WI38 (cell line): ENCODE measurements around the gene CNTNAP4.

ENCODE experiments used
- H3K4me3 ChIP-seq: 2 replicates; pipeline ENCODE4 v1.5.1; 2011; ENCODE audit warnings: low read depth, mild to moderate bottlenecking, control low read depth, low read length
- CTCF ChIP-seq: IDR thresholded peaks from 2 replicates; pipeline ENCODE4 v1.5.1; 2012; ENCODE audit warnings: low read depth, mild to moderate bottlenecking, control low read depth, low read length

Gene CNTNAP4

DNA sequence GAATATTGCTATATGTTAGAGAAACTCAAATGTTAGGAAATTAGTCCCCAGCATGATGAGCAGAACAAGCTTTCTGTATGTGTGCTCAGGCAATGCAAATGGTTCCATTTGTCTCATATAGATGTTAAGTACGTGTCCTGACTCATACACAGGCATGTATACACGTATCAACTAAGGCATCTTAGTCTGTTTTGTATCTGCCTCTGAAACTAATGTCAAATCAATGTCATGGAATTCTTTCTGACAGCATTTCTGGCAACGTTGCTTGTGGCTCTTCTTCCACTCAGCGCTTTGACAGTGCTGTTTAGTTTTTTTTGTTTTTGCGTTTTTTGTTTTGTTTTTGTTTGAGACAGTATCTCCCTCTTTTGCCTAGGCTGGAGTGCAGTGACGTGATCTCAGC lies 111.9 kb downstream of the CNTNAP4 start:
- no peak overlapping the region for H3K4me3 ChIP-seq
- TF ChIP-seq CTCF: no peak

DNA sequence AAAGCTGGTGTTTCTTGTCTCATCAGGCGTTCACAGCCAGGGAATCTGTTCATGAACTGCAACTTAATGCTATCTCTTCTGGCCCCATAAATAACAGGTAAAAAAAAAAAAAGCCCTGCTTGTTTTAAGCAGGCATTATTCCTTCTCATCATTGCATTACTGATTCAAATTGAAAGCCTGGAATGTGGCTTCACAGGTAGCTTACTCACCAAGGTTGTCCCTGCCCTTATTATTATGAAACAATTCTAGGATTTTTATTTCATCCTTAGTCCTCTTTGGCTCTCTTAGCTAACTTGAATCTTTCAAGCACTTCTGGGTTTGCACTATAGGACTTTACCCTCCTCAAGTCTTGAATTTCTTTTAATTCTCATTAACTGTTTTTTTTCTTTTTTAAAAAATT lies 113.3 kb downstream of the CNTNAP4 start:
- TF ChIP-seq CTCF: no peak
- no peak overlapping the region for H3K4me3 ChIP-seq

DNA sequence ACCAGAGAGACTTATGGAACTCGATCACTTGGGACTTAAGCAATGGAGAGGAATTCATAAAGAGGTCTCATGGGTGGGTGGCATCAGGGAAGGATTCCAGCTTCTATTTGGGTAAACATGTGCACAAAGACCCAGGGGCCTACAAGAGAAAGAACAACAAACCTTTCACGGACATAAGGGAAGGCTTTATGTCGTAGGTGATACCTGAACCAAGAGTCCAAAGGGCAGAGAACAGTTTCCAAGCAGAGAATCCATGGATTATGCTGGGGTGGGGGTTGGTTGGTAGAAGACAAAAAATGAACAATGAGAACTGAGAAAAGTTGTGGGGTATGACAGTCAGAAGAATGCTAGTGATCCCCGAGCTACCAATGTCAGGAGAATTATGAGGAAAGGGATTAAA lies 119.8 kb downstream of the CNTNAP4 start:
- no peak overlapping the region for H3K4me3 ChIP-seq
- no peak for TF ChIP-seq CTCF

GRCh38 chr16:76409706-76410105 lies 132.5 kb downstream of the CNTNAP4 start:
- no peak overlapping the region for H3K4me3 ChIP-seq
- TF ChIP-seq CTCF: no peak

DNA sequence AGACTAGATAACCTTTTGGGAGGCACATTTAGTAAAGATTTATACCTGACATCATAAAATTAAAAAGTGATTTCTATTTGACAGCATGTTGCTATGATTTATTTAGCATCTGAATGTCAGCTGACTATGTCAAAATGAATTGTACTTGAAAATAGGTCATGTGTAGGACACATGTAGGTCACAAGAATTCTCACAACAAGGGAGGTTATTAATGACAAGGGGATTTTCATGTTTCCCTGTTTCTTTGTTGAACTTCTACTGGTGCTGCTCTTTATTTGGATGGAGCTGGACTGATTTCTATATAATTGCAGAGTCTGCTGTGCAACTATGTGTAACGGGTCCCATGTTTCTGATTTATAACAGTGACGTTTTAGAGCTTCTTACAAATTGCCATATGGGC lies 144.4 kb downstream of the CNTNAP4 start:
- no peak overlapping the region for H3K4me3 ChIP-seq
- no peak for TF ChIP-seq CTCF

DNA sequence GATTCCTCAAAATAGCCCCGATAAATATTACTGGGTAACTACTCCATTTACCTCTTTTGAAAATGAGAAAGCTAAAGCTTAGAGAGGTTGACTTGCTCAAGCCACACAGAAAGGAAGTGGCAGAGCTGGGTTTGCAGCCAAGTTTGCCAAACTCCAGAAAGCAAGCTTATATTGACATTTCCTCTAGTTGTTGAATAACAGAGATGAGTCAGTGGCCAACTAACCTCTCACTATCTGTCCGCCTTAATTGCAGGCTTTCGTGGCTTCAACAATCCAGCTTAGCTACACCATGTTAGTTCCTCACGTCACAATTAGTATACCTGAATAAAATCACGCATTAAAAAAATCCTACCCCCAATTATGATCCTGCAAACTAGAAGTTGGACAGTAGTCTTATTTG lies 151.7 kb downstream of the CNTNAP4 start:
- TF ChIP-seq CTCF: no peak
- H3K4me3 ChIP-seq: no peak overlapping the region

GRCh38 chr16:76441391-76441790 lies 164.2 kb downstream of the CNTNAP4 start:
- TF ChIP-seq CTCF: no peak
- no peak overlapping the region for H3K4me3 ChIP-seq

- no peak for TF ChIP-seq CTCF
- no peak overlapping the region for H3K4me3 ChIP-seq
Observed at GRCh38 chr16:76441876-76442275, 164.7 kb downstream of the CNTNAP4 start.
